Liver (tissue), 9 donors: ENCODE results near the gene KIAA1586. TPM values are rescaled to one million over a fixed set of nuclear protein-coding genes. Genes with fewer than 3 reads are reported as not detected.

Experiments
- DNase-seq: peaks from one replicate; pipeline ENCODE4 v3.0.0-alpha.2; 2017; ENCODE audit warnings: low spot score
- H3K27ac ChIP-seq, 2 donors: one replicate each; pipeline ENCODE4 v1.7.0; 2013; ENCODE audit warnings: inconsistent platforms in 2 of 2, low read length in 2 of 2, control low read depth in 1 of 2, low read depth in 1 of 2, mild to moderate bottlenecking in 1 of 2
- H3K27me3 ChIP-seq, 4 donors: one replicate each; pipeline versions ENCODE4 v1.6.1 to v1.7.0; 2013; ENCODE audit warnings: low read length in 3 of 4, inconsistent platforms in 1 of 4, mild to moderate bottlenecking in 1 of 4, moderate library complexity in 1 of 4; ENCODE audit not compliant: control insufficient read depth in 4 of 4, insufficient read depth in 4 of 4
- H3K36me3 ChIP-seq, 4 donors: one replicate each; pipeline versions ENCODE4 v1.6.1 to v1.7.0; 2013; ENCODE audit warnings: low read length in 3 of 4, mild to moderate bottlenecking in 3 of 4, low read depth in 1 of 4, moderate library complexity in 1 of 4; ENCODE audit not compliant: control insufficient read depth in 4 of 4, insufficient read depth in 3 of 4
- H3K4me1 ChIP-seq, 4 donors: one replicate each; pipeline versions ENCODE4 v1.6.1 to v1.7.0; 2013; ENCODE audit warnings: low read length in 3 of 4, mild to moderate bottlenecking in 3 of 4, moderate library complexity in 1 of 4; ENCODE audit not compliant: control insufficient read depth in 4 of 4, insufficient read depth in 4 of 4
- H3K4me3 ChIP-seq, 3 donors: one replicate each; pipeline versions ENCODE4 v1.6.1 to v1.7.0; 2013; ENCODE audit warnings: low read length in 3 of 3, control low read depth in 1 of 3, low read depth in 1 of 3, mild to moderate bottlenecking in 1 of 3
- H3K9ac ChIP-seq, 2 donors: one replicate each; pipeline ENCODE4 v1.7.0; 2013; ENCODE audit warnings: low read length in 2 of 2, mild to moderate bottlenecking in 2 of 2, moderate library complexity in 2 of 2, control low read depth in 1 of 2, low read depth in 1 of 2
- H3K9me3 ChIP-seq, 4 donors: one replicate each; pipeline versions ENCODE4 v1.6.1 to v1.7.0; 2013; ENCODE audit warnings: low read length in 3 of 4; ENCODE audit not compliant: control insufficient read depth in 4 of 4
- ATF3 ChIP-seq: IDR thresholded peaks from 2 replicates; pipeline ENCODE4 v1.6.1; 2016; ENCODE audit warnings: antibody characterized with exemption
- CTCF ChIP-seq: fragments of 150-350 bp; IDR thresholded peaks from 2 replicates; pipeline ENCODE4 v1.5.1; 2017; ENCODE audit warnings: improper control_type of control experiment, low read depth, low read length; ENCODE audit not compliant: missing input control
- EGR1 ChIP-seq, 2 donors: IDR thresholded peaks; 2 replicates each; pipeline ENCODE4 v1.6.1; 2016 to 2018; ENCODE audit warnings: antibody characterized with exemption in 2 of 2, low read depth in 2 of 2
- FOXA1 ChIP-seq: IDR thresholded peaks from 2 replicates; pipeline ENCODE4 v1.6.1; 2016; ENCODE audit warnings: antibody characterized with exemption
- HNF4A ChIP-seq, 2 donors: conservative IDR thresholded peaks; 2 replicates each; pipeline ENCODE4 v1.6.1; 2016; ENCODE audit warnings: antibody characterized with exemption in 2 of 2, mild to moderate bottlenecking in 2 of 2
- JUND ChIP-seq, 2 donors: IDR thresholded peaks; 2 replicates each; pipeline ENCODE4 v1.6.1; 2016; ENCODE audit warnings: antibody characterized with exemption in 2 of 2
- MAX ChIP-seq: IDR thresholded peaks from 2 replicates; pipeline ENCODE4 v1.6.1; 2016; ENCODE audit warnings: antibody characterized with exemption
- NR2F2 ChIP-seq: IDR thresholded peaks from 2 replicates; pipeline ENCODE4 v1.6.1; 2016; ENCODE audit warnings: antibody characterized with exemption
- RAD21 ChIP-seq, 2 donors: IDR thresholded peaks; 2 replicates each; pipeline ENCODE4 v1.6.1; 2016; ENCODE audit warnings: antibody characterized with exemption in 2 of 2, mild to moderate bottlenecking in 2 of 2
- REST ChIP-seq: IDR thresholded peaks from 2 replicates; pipeline ENCODE4 v1.6.1; 2016; ENCODE audit warnings: antibody characterized with exemption, mild to moderate bottlenecking
- YY1 ChIP-seq: IDR thresholded peaks from 2 replicates; pipeline ENCODE4 v1.6.1; 2016; ENCODE audit warnings: antibody characterized with exemption, mild to moderate bottlenecking
- ZBTB33 ChIP-seq: IDR thresholded peaks from 2 replicates; pipeline ENCODE4 v1.6.1; 2016; ENCODE audit warnings: antibody characterized with exemption
- WGBS: extraction: QIAGEN DNeasy Blood & Tissue Kit; methylation state at CpG from one replicate; pipeline ENCODE4 v1.1.7; 2013; 5-methylcytosine and 5-hydroxymethylcytosine counted together
- polyA plus RNA-seq, 2 donors: library from polyadenylated mRNA; stranded (reverse) in 1 of 2; unstranded in 1 of 2; fragments of 200-250 nt in 1 of 2; fragments of >200 nt in 1 of 2; fragmentation: Nextera tagmentation in 1 of 2; extraction: Ambion mirVana in 1 of 2; gene quantifications; one replicate each; pipeline versions ENCODE4 v1.2.1 to v1.2.3, GENCODE V29; 2013 to 2015
- total RNA-seq, 2 donors: library from RNA; depleted of rRNA; stranded (reverse); fragments of >200 nt; gene quantifications; one replicate each; pipeline ENCODE4 v1.2.3, GENCODE V29; 2014
- donor health status: healthy.
- donor health status: healthy.
- donor health status: healthy.
- donor health status: healthy.
- donor health status: healthy.

The KIAA1586 gene
- total and polyA plus RNA-seq, 4 donors = 2.1 to 25.0 (median 5.5) TPM

- TF ChIP-seq REST = no peak
- no peak for TF ChIP-seq MAX
Measured at GRCh38 chr6:57033228-57033627, 13.3 kb upstream of the KIAA1586 start (continued).

- H3K27ac ChIP-seq = no peak overlapping the region
- TF ChIP-seq RAD21 (IDR thresholded peaks at IDR 0.05) (no peak), ATF3 (no peak), MAX (no peak), CTCF (no peak), YY1 (no peak)
- H3K27me3 ChIP-seq = peaks cover 0 to 6% (median 0%) of the 10 kb centered on the region in 4 donors
- 25% methylated on average over 3 of the region's 3 CpGs for WGBS
- H3K36me3 ChIP-seq = no peaks in the 10 kb centered on the region
- H3K9ac ChIP-seq = no peak overlapping the region
- no peak overlapping the region for H3K4me3 ChIP-seq
- no peak for DNase-seq
- H3K9me3 ChIP-seq = no peaks in the 10 kb centered on the region
- H3K4me1 ChIP-seq = no peaks in the 10 kb centered on the region
Measured at GRCh38 chr6:57035549-57035948, 10.9 kb upstream of the KIAA1586 start.

GRCh38 chr6:57038906-57039305 is 7.6 kb upstream of the KIAA1586 start:
- H3K9me3 ChIP-seq = no peaks in the 10 kb centered on the region
- TF ChIP-seq JUND (IDR thresholded peaks at IDR 0.05) = no peak
- no peak for TF ChIP-seq ATF3
- no peak for TF ChIP-seq REST
- no peak for TF ChIP-seq RAD21 (IDR thresholded peaks at IDR 0.05)
- no peak for TF ChIP-seq NR2F2
- no peak for TF ChIP-seq HNF4A (conservative IDR thresholded peaks at IDR 0.05)
- no peak for TF ChIP-seq EGR1 (IDR thresholded peaks at IDR 0.05; ENCODE audit: low read depth in 2 of 2)
- TF ChIP-seq ZBTB33 = no peak
- no peak for TF ChIP-seq FOXA1
- 80% methylated on average over 2 of the region's 2 CpGs for WGBS
- H3K27me3 ChIP-seq = peaks cover 0 to 5% (median 2%) of the 10 kb centered on the region in 4 donors
- H3K36me3 ChIP-seq = no peaks in the 10 kb centered on the region
- no peaks in the 10 kb centered on the region for H3K4me1 ChIP-seq
- H3K9ac ChIP-seq = no peak overlapping the region
- H3K27ac ChIP-seq = no peak overlapping the region
- no peak for DNase-seq
- no peak overlapping the region for H3K4me3 ChIP-seq
